IMR-90 (cell line): ENCODE results near the gene LIPI. TPM values are rescaled to one million over a fixed set of nuclear protein-coding genes. Genes with fewer than 3 reads are reported as not detected.

ENCODE experiments used
- ATAC-seq: fragments of 200-7000 bp; cut with Tn5 transposase; 2 replicates; pipeline ENCODE4 v1.9.1; 2020; ENCODE audit warnings: low read depth, mild to moderate bottlenecking, moderate library complexity
- BruUV-seq: library from RNA; stranded (reverse); fragments of 400-500 nt; replicated peaks from 2 replicates; lab custom pipeline; 2021; lab: Mats Ljungman, UMichigan
- CTCF ChIA-PET: fragments of 300-600 bp; formaldehyde crosslinking; extraction: SDS; loops from one replicate; lab custom pipeline; 2021; ENCODE audit warnings: antibody characterized with exemption; lab: Yijun Ruan, JAX
- POLR2A ChIA-PET: fragments of 300-600 bp; sonication (Branson Sonifier 250); formaldehyde crosslinking; loops from one replicate; lab custom pipeline; 2022; ENCODE audit warnings: antibody characterized with exemption; ENCODE audit not compliant: unreplicated experiment; lab: Charles Lee
- DNase-seq: peaks from one replicate; pipeline ENCODE4 v3.0.0; 2013
- H2AFZ ChIP-seq: replicated peaks from 2 replicates; pipeline ENCODE3; 2013; ENCODE audit warnings: low read length, mild to moderate bottlenecking; ENCODE audit not compliant: poor library complexity
- H2AK5ac ChIP-seq: 2 replicates; pipeline ENCODE4 v1.6.1; 2013; ENCODE audit warnings: low read depth, low read length, inconsistent platforms
- H2AK9ac ChIP-seq: replicated peaks from 2 replicates; pipeline ENCODE3; 2013; ENCODE audit warnings: mild to moderate bottlenecking, low read depth, low read length, moderate library complexity; ENCODE audit not compliant: poor library complexity
- H2BK120ac ChIP-seq: 2 replicates; pipeline ENCODE4 v1.6.1; 2013; ENCODE audit warnings: low read depth, low read length, inconsistent platforms
- H2BK15ac ChIP-seq: 3 replicates; pipeline ENCODE4 v1.6.1; 2013; ENCODE audit warnings: low read depth, low read length, inconsistent platforms
- H2BK20ac ChIP-seq: 2 replicates; pipeline ENCODE4 v1.6.1; 2013; ENCODE audit warnings: low read depth, mild to moderate bottlenecking, inconsistent platforms, low read length, moderate library complexity
- H2BK5ac ChIP-seq: 2 replicates; pipeline ENCODE4 v1.6.1; 2013; ENCODE audit warnings: mild to moderate bottlenecking, low read depth, low read length, inconsistent platforms; ENCODE audit not compliant: poor library complexity, severe bottlenecking
- H3K14ac ChIP-seq: replicated peaks from 2 replicates; pipeline ENCODE4 v1.6.1; 2013; ENCODE audit warnings: low read depth, low read length, inconsistent platforms
- H3K18ac ChIP-seq: 2 replicates; pipeline ENCODE4 v1.6.1; 2013; ENCODE audit warnings: low read depth, low read length, control low read depth
- H3K23ac ChIP-seq: 2 replicates; pipeline ENCODE4 v1.6.1; 2013; ENCODE audit warnings: low read depth, low read length, inconsistent platforms
- H3K27ac ChIP-seq: 2 replicates; pipeline ENCODE4 v1.5.1; 2013; ENCODE audit warnings: mild to moderate bottlenecking, control low read depth, low read length; ENCODE audit not compliant: insufficient read depth
- H3K27me3 ChIP-seq: 2 replicates; pipeline ENCODE4 v1.6.1; 2013; ENCODE audit warnings: low read length; ENCODE audit not compliant: control insufficient read depth, insufficient read depth
- H3K36me3 ChIP-seq: 2 replicates; pipeline ENCODE4 v1.6.1; 2013; ENCODE audit warnings: low read length, mixed read lengths; ENCODE audit not compliant: control insufficient read depth, insufficient read depth
- H3K4ac ChIP-seq: 2 replicates; pipeline ENCODE4 v1.6.1; 2013; ENCODE audit warnings: low read depth, low read length, inconsistent platforms
- H3K4me1 ChIP-seq: 2 replicates; pipeline ENCODE4 v1.6.1; 2013; ENCODE audit warnings: low read length, mixed read lengths; ENCODE audit not compliant: control insufficient read depth, insufficient read depth
- H3K4me2 ChIP-seq: 2 replicates; pipeline ENCODE4 v1.6.1; 2013; ENCODE audit warnings: low read depth, mild to moderate bottlenecking, control low read depth, low read length, moderate library complexity
- H3K4me3 ChIP-seq: 2 replicates; pipeline ENCODE4 v1.5.1; 2013; ENCODE audit warnings: low read depth, mild to moderate bottlenecking, control low read depth, low read length, moderate library complexity; ENCODE audit not compliant: insufficient read depth
- H3K56ac ChIP-seq: 2 replicates; pipeline ENCODE4 v1.6.1; 2013; ENCODE audit warnings: low read length, inconsistent platforms; ENCODE audit not compliant: insufficient read depth; ENCODE audit errors: extremely low read depth
- H3K79me1 ChIP-seq, 2 experiments: 2 replicates each; pipeline ENCODE4 v1.6.1; 2013; ENCODE audit warnings: low read length in 2 of 2, inconsistent platforms in 1 of 2, low read depth in 1 of 2
- H3K9ac ChIP-seq: 2 replicates; pipeline ENCODE4 v1.6.1; 2013; ENCODE audit warnings: low read depth, low read length, control low read depth
- H3K9me1 ChIP-seq: 2 replicates; pipeline ENCODE4 v1.6.1; 2013; ENCODE audit warnings: low read length, inconsistent platforms; ENCODE audit not compliant: insufficient read depth
- H3K9me3 ChIP-seq: 2 replicates; pipeline ENCODE4 v1.6.1; 2013; ENCODE audit warnings: low read length; ENCODE audit not compliant: control insufficient read depth, insufficient read depth
- H4K20me1 ChIP-seq: 2 replicates; pipeline ENCODE4 v1.6.1; 2013; ENCODE audit warnings: low read length, inconsistent platforms; ENCODE audit not compliant: insufficient read depth
- H4K5ac ChIP-seq: 2 replicates; pipeline ENCODE4 v1.6.1; 2013; ENCODE audit warnings: mild to moderate bottlenecking, low read depth, low read length, control low read depth
- H4K8ac ChIP-seq, 2 experiments: 2 replicates each; pipeline ENCODE4 v1.6.1; 2013; ENCODE audit warnings: low read depth in 2 of 2, low read length in 2 of 2, control low read depth in 1 of 2, inconsistent platforms in 1 of 2
- H4K91ac ChIP-seq: 2 replicates; pipeline ENCODE4 v1.6.1; 2013; ENCODE audit warnings: low read depth, low read length, inconsistent platforms; ENCODE audit not compliant: insufficient read depth
- BHLHE40 ChIP-seq: fragments of 150-350 bp; IDR thresholded peaks from 2 replicates; pipeline ENCODE4 v1.6.1; 2016; ENCODE audit warnings: mild to moderate bottlenecking, low read depth, low read length
- CEBPB ChIP-seq: IDR thresholded peaks from 2 replicates; pipeline ENCODE4 v1.6.1; 2012; ENCODE audit warnings: low read depth, low read length, improper control_type of control experiment
- CHD1 ChIP-seq: IDR thresholded peaks from 2 replicates; pipeline ENCODE4 v1.6.1; 2012; ENCODE audit warnings: low read depth, low read length, improper control_type of control experiment
- CTCF ChIP-seq: conservative IDR thresholded peaks from 2 replicates; pipeline ENCODE4 v1.5.1; 2012; ENCODE audit warnings: mild to moderate bottlenecking, low read depth, low read length, improper control_type of control experiment
- ELK1 ChIP-seq: fragments of 150-350 bp; IDR thresholded peaks from 2 replicates; pipeline ENCODE4 v1.6.1; 2016; ENCODE audit warnings: low read depth, mild to moderate bottlenecking, low read length, moderate library complexity, borderline replicate concordance
- FOS ChIP-seq: fragments of 150-350 bp; IDR thresholded peaks from 2 replicates; pipeline ENCODE4 v1.6.1; 2016; ENCODE audit warnings: low read depth, low read length
- MAFK ChIP-seq: IDR thresholded peaks from 2 replicates; pipeline ENCODE4 v1.6.1; 2012; ENCODE audit warnings: low read depth, low read length, improper control_type of control experiment
- MAZ ChIP-seq: IDR thresholded peaks from 2 replicates; pipeline ENCODE4 v1.6.1; 2012; ENCODE audit warnings: low read depth, mild to moderate bottlenecking, low read length, improper control_type of control experiment, moderate library complexity, borderline replicate concordance
- MXI1 ChIP-seq: IDR thresholded peaks from 2 replicates; pipeline ENCODE4 v1.6.1; 2012; ENCODE audit warnings: low read depth, mild to moderate bottlenecking, low read length, moderate library complexity, borderline replicate concordance
- NFE2L2 ChIP-seq: fragments of 150-350 bp; IDR thresholded peaks from 2 replicates; pipeline ENCODE4 v1.6.1; 2016; ENCODE audit warnings: low read depth, mild to moderate bottlenecking, low read length
- POLR2A ChIP-seq: IDR thresholded peaks from 2 replicates; pipeline ENCODE4 v1.6.1; 2012; ENCODE audit warnings: mild to moderate bottlenecking, low read depth, low read length
- RAD21 ChIP-seq: IDR thresholded peaks from 2 replicates; pipeline ENCODE4 v1.6.1; 2012; ENCODE audit warnings: low read length, improper control_type of control experiment
- RCOR1 ChIP-seq: IDR thresholded peaks from 2 replicates; pipeline ENCODE4 v1.6.1; 2012; ENCODE audit warnings: mild to moderate bottlenecking, low read length, improper control_type of control experiment; ENCODE audit not compliant: insufficient replicate concordance
- RFX5 ChIP-seq: IDR thresholded peaks from 2 replicates; pipeline ENCODE4 v1.8.0; 2012; ENCODE audit warnings: low read depth, mild to moderate bottlenecking, low read length, moderate library complexity
- SMC3 ChIP-seq: fragments of 150-350 bp; IDR thresholded peaks from 2 replicates; pipeline ENCODE4 v1.6.1; 2016; ENCODE audit warnings: low read depth, mild to moderate bottlenecking, antibody characterized with exemption, low read length, moderate library complexity
- USF2 ChIP-seq: fragments of 150-350 bp; IDR thresholded peaks from 2 replicates; pipeline ENCODE4 v1.6.1; 2017; ENCODE audit warnings: mild to moderate bottlenecking, antibody characterized with exemption, low read length, low read depth
- WGBS, 2 experiments: methylation state at CpG; one replicate each; pipeline versions ENCODE4 v1.1.5 to v1.1.7; 2013; ENCODE audit warnings: missing lambda C conversion rate in 2 of 2; ENCODE audit not compliant: insufficient read length in 1 of 2; ENCODE audit errors: extremely low coverage in 2 of 2; 5-methylcytosine and 5-hydroxymethylcytosine counted together
- dilution Hi-C: fragments of 300-500 bp; cut with HindIII; formaldehyde crosslinking; loops from one replicate; pipeline ENCODE4 v1.14.3; 2018; ENCODE audit warnings: low sequenced_read_pairs; ENCODE audit not compliant: unreplicated experiment
- in situ Hi-C: fragments of 300-500 bp; cut with MboI; formaldehyde crosslinking; loops from 3 replicates; pipeline ENCODE4 v1.14.3; 2019; ENCODE audit warnings: low sequenced_read_pairs, inconsistent platforms, mixed read lengths
- intact Hi-C: fragments of 100-400 bp; cut with micrococcal nuclease; formaldehyde crosslinking; loops from 2 replicates; pipeline ENCODE4 v1.10.0; 2022
- polyA plus RNA-seq, 3 experiments: library from polyadenylated mRNA; depleted of rRNA; stranded (reverse); fragments of >200 nt; gene quantifications; 2 replicates each; pipeline ENCODE4 v1.2.3, GENCODE V29; 2012; ENCODE audit warnings: low replicate concordance in 1 of 3
- total RNA-seq: library from RNA; depleted of rRNA; stranded (reverse); fragments of >200 nt; gene quantifications from 2 replicates; pipeline ENCODE4 v1.2.3, GENCODE V29; 2012

The LIPI gene
- total and polyA plus RNA-seq, 2 of the 4 experiments (the other 2 are of a cell fraction) = not detected

GRCh38 chr21:14099570-14099969, 111.2 kb downstream of the LIPI start:
- dilution Hi-C loops (no loop called here), in situ Hi-C loops (no loop called here), intact Hi-C loops (no loop called here)
- Histone ChIP-seq H3K36me3 (no peaks in the 10 kb centered on the region), H3K4me1 (no peaks in the 10 kb centered on the region), H2BK120ac (no peak overlapping the region), H4K8ac (no peak overlapping the region), H2AK5ac (no peak overlapping the region), H2AK9ac (no peak overlapping the region), H3K23ac (no peak overlapping the region), H2BK20ac (no peak overlapping the region), H3K27me3 (no peaks in the 10 kb centered on the region), H3K79me1 (no peaks in the 10 kb centered on the region), H4K20me1 (no peaks in the 10 kb centered on the region), H3K4me3 (no peak overlapping the region), H3K4ac (no peak overlapping the region), H4K5ac (no peak overlapping the region), H3K56ac (no peak overlapping the region), H3K9me1 (no peaks in the 10 kb centered on the region), H3K9me3 (no peaks in the 10 kb centered on the region), H3K14ac (no peak overlapping the region), H3K18ac (no peak overlapping the region), H2BK15ac (no peak overlapping the region), H2AFZ (no peak overlapping the region), H3K27ac (no peak overlapping the region), H3K9ac (no peak overlapping the region), H3K4me2 (no peak overlapping the region), H2BK5ac (no peak overlapping the region), H4K91ac (no peak overlapping the region)
- DNase-seq (no peak), ATAC-seq (no peak)
- TF ChIP-seq USF2 (no peak), RFX5 (no peak), MXI1 (no peak), ELK1 (no peak), SMC3 (no peak), MAFK (no peak), FOS (no peak), CTCF (no peak), NFE2L2 (no peak), POLR2A (no peak), MAZ (no peak), CEBPB (no peak), CHD1 (no peak), RAD21 (no peak), BHLHE40 (no peak), RCOR1 (no peak)
- ChIA-PET CTCF (no interaction called here), POLR2A (no interaction called here)
- no TSS peak for BruUV-seq
- WGBS, 2 experiments = no CpG with 5 or more reads among the region's 2 CpGs
